CD4-positive, alpha-beta memory T cell (primary cell): ENCODE data around the gene PDZD4. TPM values are rescaled to one million over a fixed set of nuclear protein-coding genes. Genes with fewer than 3 reads are reported as not detected.
A peak's percentile ranks its signal among the peaks of the same experiment; 100 is the strongest.

Experiments used
- CTCF ChIA-PET: fragments of 350-600 bp; sonication (Branson Sonifier 250); formaldehyde crosslinking; loops from one replicate; lab custom pipeline; 2021; ENCODE audit warnings: inconsistent platforms; ENCODE audit not compliant: partially characterized antibody; lab: Charles Lee
- POLR2A ChIA-PET: fragments of 350-600 bp; sonication (Branson Sonifier 250); formaldehyde crosslinking; loops from one replicate; lab custom pipeline; 2021; ENCODE audit not compliant: partially characterized antibody; lab: Charles Lee
- DNase-seq, 5 donors: peaks; one replicate each; pipeline versions ENCODE4 v3.0.0 to v3.0.0-alpha.2; 2020 to 2022; ENCODE audit warnings: mixed read lengths in 1 of 5
- H3K27ac ChIP-seq: one replicate; pipeline ENCODE4 v1.7.0; 2013; ENCODE audit warnings: low read depth, low read length
- H3K27me3 ChIP-seq: 2 replicates; pipeline ENCODE4 v1.7.0; 2013; ENCODE audit warnings: mild to moderate bottlenecking, low read length, moderate library complexity; ENCODE audit not compliant: insufficient read depth
- H3K36me3 ChIP-seq: 2 replicates; pipeline ENCODE4 v1.7.0; 2013; ENCODE audit warnings: mild to moderate bottlenecking, low read length, moderate library complexity; ENCODE audit not compliant: insufficient read depth
- H3K4me1 ChIP-seq: 2 replicates; pipeline ENCODE4 v1.7.0; 2013; ENCODE audit warnings: mild to moderate bottlenecking, low read length, moderate library complexity; ENCODE audit not compliant: insufficient read depth
- H3K4me3 ChIP-seq, 2 donors: one replicate each; pipeline ENCODE4 v1.7.0; 2013; ENCODE audit warnings: low read length in 2 of 2, mild to moderate bottlenecking in 1 of 2
- H3K9me3 ChIP-seq, 2 donors: one replicate each; pipeline ENCODE4 v1.7.0; 2013; ENCODE audit warnings: low read length in 2 of 2, control low read depth in 1 of 2; ENCODE audit not compliant: control insufficient read depth in 1 of 2
- H3K27ac Mint-ChIP-seq, 7 donors: one replicate each; pipeline ENCODE4 v1.8.0; 2020 to 2021; ENCODE audit warnings: mixed read lengths in 7 of 7, mild to moderate bottlenecking in 6 of 7, inconsistent platforms in 3 of 7, moderate library complexity in 3 of 7
- H3K27me3 Mint-ChIP-seq, 2 donors: one replicate each; pipeline ENCODE4 v1.8.0; 2020 to 2021; ENCODE audit warnings: mixed read lengths in 2 of 2
- H3K36me3 Mint-ChIP-seq, 2 donors: one replicate each; pipeline ENCODE4 v1.8.0; 2020 to 2021; ENCODE audit warnings: mixed read lengths in 2 of 2, inconsistent platforms in 1 of 2, mild to moderate bottlenecking in 1 of 2
- H3K4me1 Mint-ChIP-seq, 4 donors: one replicate each; pipeline ENCODE4 v1.8.0; 2020 to 2021; ENCODE audit warnings: mixed read lengths in 4 of 4, mild to moderate bottlenecking in 1 of 4
- H3K4me3 Mint-ChIP-seq, 8 donors: one replicate each; pipeline ENCODE4 v1.8.0; 2020 to 2021; ENCODE audit warnings: mixed read lengths in 8 of 8, mild to moderate bottlenecking in 7 of 8, moderate library complexity in 6 of 8, inconsistent platforms in 3 of 8
- H3K9me3 Mint-ChIP-seq, 8 donors: one replicate each; pipeline ENCODE4 v1.8.0; 2020 to 2021; ENCODE audit warnings: mixed read lengths in 8 of 8, mild to moderate bottlenecking in 5 of 8, inconsistent platforms in 3 of 8, moderate library complexity in 1 of 8
- intact Hi-C: fragments of 100-400 bp; cut with micrococcal nuclease; formaldehyde crosslinking; loops from one replicate; pipeline ENCODE4 v1.15.1; 2023
- polyA plus RNA-seq, 2 donors: library from polyadenylated mRNA; unstranded; fragments of 300-500 nt; fragmentation: Illumina TruSeq; gene quantifications; one replicate each; pipeline ENCODE4 v1.2.3, GENCODE V29; 2021
- total RNA-seq, 2 experiments: library from RNA; stranded (reverse); gene quantifications; one replicate each; pipeline ENCODE4 v1.2.3, GENCODE V29; 2021

Gene PDZD4
- total and polyA plus RNA-seq, 4 experiments from 2014 or later: 0.47 to 5.0 (median 3.5) TPM

DNA sequence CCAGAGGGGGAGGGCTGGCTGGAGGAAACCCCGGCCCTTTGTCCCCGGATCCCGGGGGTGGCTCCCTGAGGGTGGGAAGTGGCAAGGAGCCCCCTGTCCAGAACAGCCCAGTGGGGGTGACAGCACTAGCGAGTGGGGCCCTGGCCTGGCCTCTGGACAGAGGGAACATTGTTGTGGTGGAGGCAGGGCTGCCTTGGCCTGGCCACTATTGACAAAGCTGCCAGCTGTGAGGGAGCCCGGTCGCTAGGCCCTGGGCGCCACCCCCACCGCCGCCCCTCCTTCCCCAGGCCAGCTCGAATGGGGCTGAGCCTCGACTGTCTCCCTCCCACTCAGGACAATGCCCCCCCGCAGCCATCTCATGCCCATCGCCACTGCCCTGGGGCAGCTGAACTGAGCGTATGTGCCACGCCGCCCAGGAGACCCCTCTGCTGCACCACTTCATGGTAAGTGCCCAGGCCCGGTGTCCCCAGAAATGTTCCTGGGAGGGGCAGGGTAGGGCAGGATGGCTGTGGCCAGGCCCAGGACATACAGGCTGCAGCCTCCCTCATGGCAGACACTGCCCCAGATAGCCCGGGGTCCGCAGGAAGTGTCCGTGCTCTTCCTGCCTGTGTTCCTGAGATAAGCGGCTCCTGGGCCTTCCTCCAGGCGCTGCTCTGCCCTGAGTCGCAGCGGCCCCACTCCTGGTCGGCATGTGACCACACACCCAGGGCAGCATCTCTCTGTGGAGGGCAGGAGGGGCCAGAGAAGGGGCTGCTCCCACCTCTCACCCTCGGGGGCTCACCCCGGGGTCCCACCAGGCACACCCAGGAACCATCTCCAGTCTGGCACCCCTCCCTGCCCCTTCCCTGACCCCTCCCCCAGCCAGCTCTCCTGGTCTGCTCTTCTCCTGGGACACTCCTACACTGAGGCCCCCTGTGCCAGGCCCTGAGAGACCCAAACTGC, 64.9 kb downstream of the PDZD4 start:
- POLR2A ChIA-PET: no interaction called here
- H3K4me1 ChIP-seq: no peaks in the 10 kb centered on the region
- DNase-seq: no peak
- intact Hi-C loops: no loop called here
- no peak overlapping the region for H3K4me3 ChIP-seq
- Mint-ChIP-seq H3K4me3 (no peak overlapping the region), H3K36me3 (no peaks in the 10 kb centered on the region), H3K27ac (no peak overlapping the region), H3K9me3 (no peaks in the 10 kb centered on the region), H3K4me1 (peaks cover 4 to 10% (median 7%) of the 10 kb centered on the region in 4 donors), H3K27me3 (no peaks in the 10 kb centered on the region)
- CTCF ChIA-PET: no interaction called here
- no peaks in the 10 kb centered on the region for H3K9me3 ChIP-seq
- H3K36me3 ChIP-seq: no peaks in the 10 kb centered on the region
- H3K27me3 ChIP-seq: no peaks in the 10 kb centered on the region
- H3K27ac ChIP-seq: no peak overlapping the region

GRCh38 chrX:153764786-153765137, 65.6 kb downstream of the PDZD4 start:
- H3K4me1 ChIP-seq: no peaks in the 10 kb centered on the region
- DNase-seq: no peak
- Mint-ChIP-seq H3K36me3 (no peaks in the 10 kb centered on the region), H3K4me1 (peaks cover 4 to 10% (median 7%) of the 10 kb centered on the region in 4 donors), H3K27ac (no peak overlapping the region), H3K4me3 (no peak overlapping the region), H3K9me3 (no peaks in the 10 kb centered on the region), H3K27me3 (no peaks in the 10 kb centered on the region)
- intact Hi-C loops: loop anchor here (1.0 kb wide), 3 partner anchors 183 to 287 kb away; no protein-coding TSS in a partner anchor
- no peaks in the 10 kb centered on the region for H3K36me3 ChIP-seq
- CTCF ChIA-PET: interaction anchor here (1.0 to 3.1 kb wide), 2 partner anchors 38 to 182 kb away, joined by 3 to 28 read pairs; partner anchors contain the start of gene RENBP
- no peaks in the 10 kb centered on the region for H3K27me3 ChIP-seq
- POLR2A ChIA-PET: no interaction called here
- no peak overlapping the region for H3K4me3 ChIP-seq
- no peaks in the 10 kb centered on the region for H3K9me3 ChIP-seq
- no peak overlapping the region for H3K27ac ChIP-seq

GRCh38 chrX:153763989-153764755, 66.2 kb downstream of the PDZD4 start, which contains the start of gene PLXNB3:
PLXNB3 (plus strand) TSS chrX:153764249; CDS start chrX:153765536, 1,287 bp downstream.
- ChIA-PET CTCF (interaction anchor here (0.7 to 3.1 kb wide), 6 partner anchors 37 to 203 kb away, joined by 3 to 28 read pairs (median 4); partner anchors contain the start of gene RENBP), POLR2A (interaction anchor here (1.0 kb wide), 1 partner anchor 183 kb away, joined by 4 read pairs; no protein-coding TSS in a partner anchor)
- intact Hi-C loops: loop anchor here (1.0 kb wide), 3 partner anchors 183 to 287 kb away; no protein-coding TSS in a partner anchor
- no peaks in the 10 kb centered on the region for H3K36me3 ChIP-seq
- peak; percentile 56 to 76 (median 69) for DNase-seq
- H3K4me3 ChIP-seq: no peak within 1 kb of the TSS
- Mint-ChIP-seq H3K36me3 (no peaks in the 10 kb centered on the region), H3K4me3 (no peak within 1 kb of the TSS), H3K27ac (peak within 1 kb of the TSS in 1 of 7 donors; percentile 42), H3K27me3 (no peaks in the 10 kb centered on the region), H3K4me1 (peaks cover 4 to 10% (median 7%) of the 10 kb centered on the region in 4 donors), H3K9me3 (no peaks in the 10 kb centered on the region)
- H3K9me3 ChIP-seq: no peaks in the 10 kb centered on the region
- H3K27ac ChIP-seq: no peak within 1 kb of the TSS
- no peaks in the 10 kb centered on the region for H3K4me1 ChIP-seq
- no peaks in the 10 kb centered on the region for H3K27me3 ChIP-seq

DNA sequence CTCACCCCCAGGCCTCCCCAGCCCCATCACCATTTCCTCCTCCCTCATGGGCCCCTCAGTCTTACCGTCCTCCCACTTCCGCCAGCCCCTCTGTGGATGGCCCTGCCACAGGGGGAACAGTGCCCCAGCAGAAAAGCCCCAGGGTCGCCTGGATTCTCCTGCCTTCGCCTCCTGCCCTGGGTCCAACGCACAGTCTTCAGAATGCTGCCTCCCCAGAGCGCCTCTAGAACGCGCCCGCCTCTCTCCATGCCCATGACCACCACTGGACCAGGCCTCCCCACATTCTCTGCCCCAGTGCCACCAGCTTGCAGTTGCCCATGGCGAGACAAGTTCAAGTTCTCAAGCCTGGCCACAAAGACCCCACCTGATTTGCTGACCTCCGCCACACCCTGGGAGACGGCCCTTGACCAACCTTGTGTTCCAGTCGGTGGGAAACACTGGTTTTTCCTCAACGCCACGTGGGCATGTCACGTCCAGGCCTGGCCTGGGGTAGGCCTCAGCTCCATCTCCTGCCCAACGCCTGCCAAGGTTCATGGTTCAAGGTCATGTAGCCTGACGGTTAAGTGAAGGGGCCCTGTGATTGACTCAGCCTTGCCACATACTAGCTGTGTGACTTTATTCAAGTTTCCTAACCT, 66.9 kb downstream of the PDZD4 start:
- no peaks in the 10 kb centered on the region for H3K4me1 ChIP-seq
- Mint-ChIP-seq H3K4me3 (no peak overlapping the region), H3K4me1 (peaks cover 4 to 10% (median 7%) of the 10 kb centered on the region in 4 donors), H3K27ac (peak overlapping the region in 1 of 7 donors; percentile 42), H3K9me3 (no peaks in the 10 kb centered on the region), H3K27me3 (no peaks in the 10 kb centered on the region), H3K36me3 (no peaks in the 10 kb centered on the region)
- DNase-seq: no peak
- H3K27me3 ChIP-seq: no peaks in the 10 kb centered on the region
- intact Hi-C loops: no loop called here
- H3K9me3 ChIP-seq: no peaks in the 10 kb centered on the region
- ChIA-PET POLR2A (interaction anchor here (1.0 kb wide), 1 partner anchor 184 kb away, joined by 4 read pairs; no protein-coding TSS in a partner anchor), CTCF (interaction anchor here (0.7 to 3.1 kb wide), 7 partner anchors 36 to 204 kb away, joined by 3 to 28 read pairs (median 5); partner anchors contain the start of genes ARHGAP4 and RENBP)
- no peaks in the 10 kb centered on the region for H3K36me3 ChIP-seq
- H3K27ac ChIP-seq: no peak overlapping the region
- H3K4me3 ChIP-seq: no peak overlapping the region

DNA sequence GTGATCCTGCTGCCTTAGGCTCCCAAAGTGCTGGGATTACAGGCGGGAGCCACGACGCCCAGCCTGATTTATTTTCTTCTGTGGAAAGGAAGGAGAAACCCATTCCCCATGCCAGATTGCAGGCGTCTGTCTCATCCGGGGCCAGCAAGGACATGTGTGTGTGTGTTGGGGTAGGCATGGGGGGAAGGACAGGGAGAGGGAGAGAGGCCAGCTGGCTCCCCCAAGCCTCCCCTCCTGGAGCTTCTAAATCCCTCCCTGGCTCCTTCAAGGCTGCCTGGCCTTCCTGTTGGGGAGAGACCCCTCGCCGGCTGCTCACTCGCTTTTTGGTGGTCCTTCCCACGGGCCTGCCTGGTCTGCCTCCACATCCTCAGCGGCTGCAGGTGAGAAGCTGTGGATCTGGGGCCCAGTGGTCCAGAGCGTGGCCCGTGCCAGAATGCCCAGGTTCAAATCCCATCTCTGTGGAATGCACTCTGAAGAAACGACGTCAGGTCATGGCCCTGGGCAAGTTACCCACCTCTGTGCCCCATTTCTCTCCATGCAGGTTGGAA, 67.6 kb downstream of the PDZD4 start:
- Histone ChIP-seq H3K9me3 (no peaks in the 10 kb centered on the region), H3K4me1 (no peaks in the 10 kb centered on the region), H3K4me3 (no peak overlapping the region), H3K27me3 (no peaks in the 10 kb centered on the region), H3K27ac (no peak overlapping the region), H3K36me3 (no peaks in the 10 kb centered on the region)
- Mint-ChIP-seq H3K4me1 (peaks cover 4 to 9% (median 5%) of the 10 kb centered on the region in 4 donors), H3K36me3 (no peaks in the 10 kb centered on the region), H3K27me3 (no peaks in the 10 kb centered on the region), H3K9me3 (no peaks in the 10 kb centered on the region), H3K27ac (no peak overlapping the region), H3K4me3 (no peak overlapping the region)
- intact Hi-C loops: no loop called here
- POLR2A ChIA-PET: no interaction called here
- CTCF ChIA-PET: interaction anchor here (1.9 to 3.1 kb wide), 3 partner anchors 163 to 189 kb away, joined by 5 to 28 read pairs (median 19); partner anchors contain the start of genes ARHGAP4 and RENBP
- no peak for DNase-seq

DNA sequence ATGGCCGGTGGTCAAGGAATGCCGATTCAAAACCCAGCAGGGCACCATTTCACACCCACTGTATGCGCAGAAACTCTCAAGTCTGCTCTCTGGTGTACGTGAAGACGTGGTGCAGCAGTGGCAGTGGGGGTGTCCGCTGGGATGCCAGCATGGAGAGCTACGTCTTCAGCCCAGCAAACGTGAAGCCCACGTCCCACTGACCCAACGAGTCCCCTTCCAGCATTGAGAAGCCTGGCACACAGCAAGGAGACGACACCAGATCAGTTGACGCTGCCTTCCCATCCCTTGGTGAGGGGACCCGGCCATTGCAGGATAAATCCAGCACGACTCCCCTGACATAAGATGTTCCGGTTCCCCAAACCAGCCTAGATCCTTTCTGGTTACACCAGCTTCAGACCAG, 68.5 kb downstream of the PDZD4 start:
- POLR2A ChIA-PET: no interaction called here
- intact Hi-C loops: no loop called here
- no peak overlapping the region for H3K27ac Mint-ChIP-seq

More for the DNA sequence above, 68.5 kb downstream of the PDZD4 start:
- Histone ChIP-seq H3K27me3 (no peaks in the 10 kb centered on the region), H3K9me3 (no peaks in the 10 kb centered on the region), H3K4me3 (no peak overlapping the region), H3K4me1 (no peaks in the 10 kb centered on the region), H3K27ac (no peak overlapping the region), H3K36me3 (no peaks in the 10 kb centered on the region)
- no peaks in the 10 kb centered on the region for H3K9me3 Mint-ChIP-seq
- no peak overlapping the region for H3K4me3 Mint-ChIP-seq
- H3K4me1 Mint-ChIP-seq: peaks cover 4 to 9% (median 5%) of the 10 kb centered on the region in 4 donors
- no peaks in the 10 kb centered on the region for H3K27me3 Mint-ChIP-seq
- no peak for DNase-seq
- CTCF ChIA-PET: interaction anchor here (1.9 to 3.1 kb wide), 2 partner anchors 164 to 185 kb away, joined by 5 to 28 read pairs; partner anchors contain the start of genes ARHGAP4 and RENBP
- H3K36me3 Mint-ChIP-seq: no peaks in the 10 kb centered on the region
